Activated CD4-positive, alpha-beta memory T cell treated with anti-CD3 and anti-CD28 coated beads, Interleukin-2, amount 10 ng/mL, durations not matched to agents 7 days and 5 days (primary cell): ENCODE results near the gene LCLAT1. TPM values are rescaled to one million over a fixed set of nuclear protein-coding genes. Genes with fewer than 3 reads are reported as not detected.

ENCODE experiments used
- CTCF ChIA-PET: fragments of 350-600 bp; sonication (Branson Sonifier 250); formaldehyde crosslinking; loops from one replicate; lab custom pipeline; 2021; ENCODE audit warnings: antibody characterized with exemption, inconsistent platforms; lab: Charles Lee
- POLR2A ChIA-PET: fragments of 350-600 bp; sonication (Branson Sonifier 250); formaldehyde crosslinking; loops from one replicate; lab custom pipeline; 2021; ENCODE audit warnings: antibody characterized with exemption; lab: Charles Lee
- DNase-seq: peaks from one replicate; pipeline ENCODE4 v3.0.0-alpha.2; 2020
- H3K27ac Mint-ChIP-seq: one replicate; pipeline ENCODE4 v1.8.0; 2021; ENCODE audit warnings: mild to moderate bottlenecking, mixed read lengths
- H3K27me3 Mint-ChIP-seq: one replicate; pipeline ENCODE4 v1.8.0; 2021; ENCODE audit warnings: mixed read lengths
- H3K36me3 Mint-ChIP-seq: one replicate; pipeline ENCODE4 v1.8.0; 2021; ENCODE audit warnings: low read depth, mixed read lengths
- H3K4me1 Mint-ChIP-seq: one replicate; pipeline ENCODE4 v1.8.0; 2021; ENCODE audit warnings: mixed read lengths
- H3K4me3 Mint-ChIP-seq: one replicate; pipeline ENCODE4 v1.8.0; 2021; ENCODE audit warnings: mild to moderate bottlenecking, mixed read lengths
- H3K9me3 Mint-ChIP-seq: one replicate; pipeline ENCODE4 v1.8.0; 2021; ENCODE audit warnings: mixed read lengths
- total RNA-seq, 2 experiments: library from RNA; stranded (reverse); gene quantifications; one replicate each; pipeline ENCODE4 v1.2.3, GENCODE V29; 2021

The LCLAT1 gene
- total RNA-seq, 2 experiments from 2014 or later, result 17.0 to 17.6 TPM

GRCh38 chr2:30428827-30429461 is 18.1 kb upstream of the LCLAT1 start:
- Mint-ChIP-seq H3K4me3 (no peak overlapping the region), H3K27me3 (no peaks in the 10 kb centered on the region), H3K9me3 (no peaks in the 10 kb centered on the region), H3K4me1 (peaks cover 17% of the 10 kb centered on the region), H3K36me3 (no peaks in the 10 kb centered on the region), H3K27ac (no peak overlapping the region)
- CTCF ChIA-PET, result interaction anchor here (0.7 kb wide), 1 partner anchor 264 kb away, joined by 4 read pairs; no protein-coding TSS in a partner anchor
- POLR2A ChIA-PET, result interaction anchor here (1.8 kb wide), 1 partner anchor 18 kb away, joined by 6 read pairs; the partner anchor contains the start of gene LCLAT1
- no peak for DNase-seq

DNA sequence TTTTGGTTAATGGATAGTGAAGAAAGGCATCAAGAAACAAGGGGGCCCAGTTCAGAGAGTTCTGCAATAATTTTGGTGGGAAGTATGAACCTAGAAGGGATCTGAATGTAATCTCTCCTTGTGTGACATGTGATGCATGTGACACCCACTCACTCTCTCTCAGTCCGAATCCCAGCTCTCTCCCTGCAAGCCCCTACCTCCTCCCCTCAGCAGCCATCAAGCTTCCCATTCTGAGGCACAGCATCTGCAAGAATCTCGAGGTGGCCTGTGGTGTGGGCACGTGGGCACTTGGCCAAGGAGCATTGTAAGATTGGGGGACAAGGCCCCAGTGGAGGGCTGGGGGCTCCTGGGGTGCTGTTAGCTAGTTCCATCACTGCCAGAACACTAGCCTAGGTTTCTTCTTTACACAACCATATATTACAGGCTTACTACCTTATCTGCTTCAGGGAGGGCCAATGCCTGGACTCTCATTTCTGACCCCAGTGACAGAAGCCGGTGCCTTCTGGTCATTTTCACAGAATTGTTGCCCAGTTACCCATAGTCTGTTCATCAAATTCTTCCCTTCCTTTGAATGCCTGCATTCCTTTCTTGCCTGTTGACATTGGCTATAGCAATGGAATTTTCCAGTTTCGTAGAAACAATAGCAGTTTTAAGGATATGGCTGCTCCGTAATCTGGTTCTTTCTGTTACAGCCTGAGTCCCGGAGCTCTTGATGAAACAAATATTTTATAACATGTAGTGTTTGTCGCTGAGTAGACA is 13.3 kb upstream of the LCLAT1 start:
- ChIA-PET POLR2A (no interaction called here), CTCF (interaction anchor here (1.2 kb wide), 1 partner anchor 15 kb away, joined by 3 read pairs; no protein-coding TSS in a partner anchor)
- H3K36me3 Mint-ChIP-seq, result no peaks in the 10 kb centered on the region
- H3K9me3 Mint-ChIP-seq, result no peaks in the 10 kb centered on the region
- H3K4me1 Mint-ChIP-seq, result peaks cover 6% of the 10 kb centered on the region
- H3K27ac Mint-ChIP-seq, result no peak overlapping the region
- no peaks in the 10 kb centered on the region for H3K27me3 Mint-ChIP-seq
- DNase-seq, result no peak
- no peak overlapping the region for H3K4me3 Mint-ChIP-seq

GRCh38 chr2:30434708-30435107 is 12.3 kb upstream of the LCLAT1 start:
- Mint-ChIP-seq H3K27ac (no peak overlapping the region), H3K36me3 (no peaks in the 10 kb centered on the region), H3K9me3 (no peaks in the 10 kb centered on the region), H3K4me3 (no peak overlapping the region), H3K27me3 (no peaks in the 10 kb centered on the region), H3K4me1 (peaks cover 5% of the 10 kb centered on the region)
- POLR2A ChIA-PET, result no interaction called here
- CTCF ChIA-PET, result interaction anchor here (1.2 kb wide), 1 partner anchor 14 kb away, joined by 3 read pairs; no protein-coding TSS in a partner anchor
- DNase-seq, result no peak

GRCh38 chr2:30436859-30437435 is 10.1 kb upstream of the LCLAT1 start:
- Mint-ChIP-seq H3K4me1 (peaks cover 5% of the 10 kb centered on the region), H3K4me3 (no peak overlapping the region), H3K9me3 (no peaks in the 10 kb centered on the region), H3K27me3 (no peaks in the 10 kb centered on the region), H3K27ac (no peak overlapping the region), H3K36me3 (no peaks in the 10 kb centered on the region)
- CTCF ChIA-PET, result interaction anchor here (0.9 to 1.2 kb wide), 5 partner anchors 11 to 35 kb away, joined by 3 to 4 read pairs (median 3); no protein-coding TSS in a partner anchor
- no peak for DNase-seq
- POLR2A ChIA-PET, result interaction anchor here (1.3 to 3.0 kb wide), 2 partner anchors 11 to 211 kb away, joined by 4 to 11 read pairs; partner anchors contain the start of gene LCLAT1

GRCh38 chr2:30437809-30438548 is 9.1 kb upstream of the LCLAT1 start:
- H3K27ac Mint-ChIP-seq, result no peak overlapping the region
- no peak overlapping the region for H3K4me3 Mint-ChIP-seq
- H3K36me3 Mint-ChIP-seq, result no peaks in the 10 kb centered on the region
- POLR2A ChIA-PET, result interaction anchor here (1.2 to 3.0 kb wide), 2 partner anchors 10 to 230 kb away, joined by 3 to 11 read pairs; partner anchors contain the start of gene LCLAT1
- H3K9me3 Mint-ChIP-seq, result no peaks in the 10 kb centered on the region
- H3K4me1 Mint-ChIP-seq, result peaks cover 5% of the 10 kb centered on the region
- no peak for DNase-seq
- no peaks in the 10 kb centered on the region for H3K27me3 Mint-ChIP-seq
- CTCF ChIA-PET, result interaction anchor here (1.0 kb wide), 1 partner anchor 13 kb away, joined by 3 read pairs; no protein-coding TSS in a partner anchor

DNA sequence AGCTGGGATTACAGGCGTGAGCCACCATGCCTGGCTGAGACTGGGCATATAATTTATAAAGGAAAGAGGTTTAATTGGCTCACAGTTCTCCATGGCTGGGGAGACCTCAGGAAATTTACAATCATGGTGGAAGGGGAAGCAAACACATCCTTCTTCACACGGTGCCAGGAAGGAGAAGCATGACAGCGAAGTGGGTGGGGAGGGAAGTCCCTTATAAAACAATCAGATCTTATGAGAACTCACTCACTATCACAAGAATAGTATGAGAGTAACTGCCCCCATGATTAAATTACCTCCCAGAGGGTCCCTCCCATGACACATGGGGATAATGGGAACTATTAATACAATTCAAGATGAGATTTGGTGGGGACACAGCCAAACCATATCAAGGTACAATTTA is 7.8 kb upstream of the LCLAT1 start:
- no peaks in the 10 kb centered on the region for H3K27me3 Mint-ChIP-seq
- no peak overlapping the region for H3K4me3 Mint-ChIP-seq
- POLR2A ChIA-PET, result no interaction called here
- H3K4me1 Mint-ChIP-seq, result peaks cover 5% of the 10 kb centered on the region
- no peak for DNase-seq
- H3K27ac Mint-ChIP-seq, result no peak overlapping the region
- CTCF ChIA-PET, result interaction anchor here (0.6 kb wide), 1 partner anchor 224 kb away, joined by 3 read pairs; no protein-coding TSS in a partner anchor
- no peaks in the 10 kb centered on the region for H3K36me3 Mint-ChIP-seq
- H3K9me3 Mint-ChIP-seq, result no peaks in the 10 kb centered on the region

GRCh38 chr2:30439879-30440278 is 7.2 kb upstream of the LCLAT1 start:
- CTCF ChIA-PET, result no interaction called here
- Mint-ChIP-seq H3K4me1 (peaks cover 5% of the 10 kb centered on the region), H3K9me3 (no peaks in the 10 kb centered on the region), H3K36me3 (no peaks in the 10 kb centered on the region), H3K27me3 (no peaks in the 10 kb centered on the region), H3K4me3 (no peak overlapping the region), H3K27ac (no peak overlapping the region)
- POLR2A ChIA-PET, result no interaction called here
- DNase-seq, result no peak

- ChIA-PET POLR2A (no interaction called here), CTCF (no interaction called here)
- no peak overlapping the region for H3K27ac Mint-ChIP-seq
- no peak for DNase-seq
- H3K4me3 Mint-ChIP-seq, result no peak overlapping the region
- H3K4me1 Mint-ChIP-seq, result peaks cover 5% of the 10 kb centered on the region
- no peaks in the 10 kb centered on the region for H3K9me3 Mint-ChIP-seq
- H3K27me3 Mint-ChIP-seq, result no peaks in the 10 kb centered on the region
- no peaks in the 10 kb centered on the region for H3K36me3 Mint-ChIP-seq
These were observed 6.0 kb upstream of the LCLAT1 start for GRCh38 chr2:30441023-30441422.

GRCh38 chr2:30443081-30443480 is 4.0 kb upstream of the LCLAT1 start:
- Mint-ChIP-seq H3K27me3 (no peaks in the 10 kb centered on the region), H3K4me1 (peaks cover 14% of the 10 kb centered on the region), H3K27ac (no peak overlapping the region), H3K9me3 (no peaks in the 10 kb centered on the region), H3K4me3 (no peak overlapping the region), H3K36me3 (no peaks in the 10 kb centered on the region)
- no peak for DNase-seq
- POLR2A ChIA-PET, result no interaction called here
- CTCF ChIA-PET, result no interaction called here

GRCh38 chr2:30444273-30444672 is 2.8 kb upstream of the LCLAT1 start:
- ChIA-PET CTCF (interaction anchor here (1.0 to 1.1 kb wide), 3 partner anchors 21 to 279 kb away, joined by 3 read pairs; no protein-coding TSS in a partner anchor), POLR2A (no interaction called here)
- H3K27ac Mint-ChIP-seq, result no peak overlapping the region
- no peaks in the 10 kb centered on the region for H3K27me3 Mint-ChIP-seq
- H3K4me3 Mint-ChIP-seq, result no peak overlapping the region
- DNase-seq, result no peak
- H3K36me3 Mint-ChIP-seq, result no peaks in the 10 kb centered on the region
- no peaks in the 10 kb centered on the region for H3K9me3 Mint-ChIP-seq
- peaks cover 22% of the 10 kb centered on the region for H3K4me1 Mint-ChIP-seq

- ChIA-PET POLR2A (interaction anchor here (3.4 to 4.0 kb wide), 3 partner anchors 179 to 220 kb away, joined by 14 to 44 read pairs (median 16); partner anchors contain the start of gene LBH), CTCF (interaction anchor here (1.0 to 2.1 kb wide), 4 partner anchors 22 to 237 kb away, joined by 3 to 9 read pairs (median 4); no protein-coding TSS in a partner anchor)
- no peak for DNase-seq
- Mint-ChIP-seq H3K27ac (no peak overlapping the region), H3K4me1 (peaks cover 22% of the 10 kb centered on the region), H3K27me3 (no peaks in the 10 kb centered on the region), H3K9me3 (no peaks in the 10 kb centered on the region), H3K36me3 (no peaks in the 10 kb centered on the region), H3K4me3 (no peak overlapping the region)
These were observed 1.7 kb upstream of the LCLAT1 start for GRCh38 chr2:30445266-30445821.
